ENCODE measurements around the gene EPS8L2. TPM values are rescaled to one million over a fixed set of nuclear protein-coding genes. Genes with fewer than 3 reads are reported as not detected.
A peak's percentile ranks its signal among the peaks of the same experiment; 100 is the strongest.

EPS8L2 gene
- total and polyA plus RNA-seq, 2 of the 13 experiments (the other 11 are each of a cell fraction or from before 2014, with no cell fraction given) = 89.3 to 416 TPM

DNA sequence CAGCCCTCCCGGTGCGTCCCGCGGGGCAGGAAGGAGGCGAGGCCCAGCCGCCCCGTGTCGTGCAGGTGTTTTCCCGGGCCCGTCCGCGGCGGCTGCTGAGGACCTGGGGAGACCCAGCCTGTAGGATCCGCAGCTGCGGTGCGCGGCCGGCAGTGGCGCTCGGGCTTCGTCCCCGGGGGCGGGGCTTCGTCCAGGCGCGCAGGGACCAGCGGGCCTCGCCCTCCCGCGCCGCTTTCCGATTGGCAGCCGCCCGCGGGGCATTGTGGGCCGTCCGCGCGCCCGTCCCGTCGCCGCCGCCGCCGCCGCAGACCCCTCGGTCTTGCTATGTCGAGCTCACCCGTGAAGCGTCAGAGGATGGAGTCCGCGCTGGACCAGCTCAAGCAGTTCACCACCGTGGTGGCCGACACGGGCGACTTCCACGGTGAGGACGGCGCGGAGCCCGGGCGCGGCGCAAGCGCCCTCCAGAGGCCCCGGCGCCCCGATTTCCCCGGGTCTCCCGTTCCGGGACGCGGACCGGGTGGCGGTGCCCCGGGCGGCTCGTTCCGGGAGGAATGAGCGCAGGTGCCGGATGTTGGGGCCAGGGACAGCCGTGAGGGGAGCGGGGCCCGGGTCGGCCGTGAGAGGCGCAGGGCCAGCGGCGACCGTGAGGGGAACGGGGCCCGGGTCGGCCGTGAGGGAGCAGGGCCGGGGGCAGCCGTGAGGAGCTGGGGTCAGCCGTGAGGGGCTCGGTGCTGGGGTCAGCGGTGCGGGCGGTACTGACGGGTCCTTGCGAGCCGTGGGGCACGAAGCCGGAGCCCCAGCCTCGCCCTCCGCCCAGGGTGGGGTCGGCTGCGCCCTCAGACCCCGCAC lies 41.4 kb downstream of the EPS8L2 start, which contains the start of gene TALDO1 (continued):
- TF ChIP-seq, protein P1, sequence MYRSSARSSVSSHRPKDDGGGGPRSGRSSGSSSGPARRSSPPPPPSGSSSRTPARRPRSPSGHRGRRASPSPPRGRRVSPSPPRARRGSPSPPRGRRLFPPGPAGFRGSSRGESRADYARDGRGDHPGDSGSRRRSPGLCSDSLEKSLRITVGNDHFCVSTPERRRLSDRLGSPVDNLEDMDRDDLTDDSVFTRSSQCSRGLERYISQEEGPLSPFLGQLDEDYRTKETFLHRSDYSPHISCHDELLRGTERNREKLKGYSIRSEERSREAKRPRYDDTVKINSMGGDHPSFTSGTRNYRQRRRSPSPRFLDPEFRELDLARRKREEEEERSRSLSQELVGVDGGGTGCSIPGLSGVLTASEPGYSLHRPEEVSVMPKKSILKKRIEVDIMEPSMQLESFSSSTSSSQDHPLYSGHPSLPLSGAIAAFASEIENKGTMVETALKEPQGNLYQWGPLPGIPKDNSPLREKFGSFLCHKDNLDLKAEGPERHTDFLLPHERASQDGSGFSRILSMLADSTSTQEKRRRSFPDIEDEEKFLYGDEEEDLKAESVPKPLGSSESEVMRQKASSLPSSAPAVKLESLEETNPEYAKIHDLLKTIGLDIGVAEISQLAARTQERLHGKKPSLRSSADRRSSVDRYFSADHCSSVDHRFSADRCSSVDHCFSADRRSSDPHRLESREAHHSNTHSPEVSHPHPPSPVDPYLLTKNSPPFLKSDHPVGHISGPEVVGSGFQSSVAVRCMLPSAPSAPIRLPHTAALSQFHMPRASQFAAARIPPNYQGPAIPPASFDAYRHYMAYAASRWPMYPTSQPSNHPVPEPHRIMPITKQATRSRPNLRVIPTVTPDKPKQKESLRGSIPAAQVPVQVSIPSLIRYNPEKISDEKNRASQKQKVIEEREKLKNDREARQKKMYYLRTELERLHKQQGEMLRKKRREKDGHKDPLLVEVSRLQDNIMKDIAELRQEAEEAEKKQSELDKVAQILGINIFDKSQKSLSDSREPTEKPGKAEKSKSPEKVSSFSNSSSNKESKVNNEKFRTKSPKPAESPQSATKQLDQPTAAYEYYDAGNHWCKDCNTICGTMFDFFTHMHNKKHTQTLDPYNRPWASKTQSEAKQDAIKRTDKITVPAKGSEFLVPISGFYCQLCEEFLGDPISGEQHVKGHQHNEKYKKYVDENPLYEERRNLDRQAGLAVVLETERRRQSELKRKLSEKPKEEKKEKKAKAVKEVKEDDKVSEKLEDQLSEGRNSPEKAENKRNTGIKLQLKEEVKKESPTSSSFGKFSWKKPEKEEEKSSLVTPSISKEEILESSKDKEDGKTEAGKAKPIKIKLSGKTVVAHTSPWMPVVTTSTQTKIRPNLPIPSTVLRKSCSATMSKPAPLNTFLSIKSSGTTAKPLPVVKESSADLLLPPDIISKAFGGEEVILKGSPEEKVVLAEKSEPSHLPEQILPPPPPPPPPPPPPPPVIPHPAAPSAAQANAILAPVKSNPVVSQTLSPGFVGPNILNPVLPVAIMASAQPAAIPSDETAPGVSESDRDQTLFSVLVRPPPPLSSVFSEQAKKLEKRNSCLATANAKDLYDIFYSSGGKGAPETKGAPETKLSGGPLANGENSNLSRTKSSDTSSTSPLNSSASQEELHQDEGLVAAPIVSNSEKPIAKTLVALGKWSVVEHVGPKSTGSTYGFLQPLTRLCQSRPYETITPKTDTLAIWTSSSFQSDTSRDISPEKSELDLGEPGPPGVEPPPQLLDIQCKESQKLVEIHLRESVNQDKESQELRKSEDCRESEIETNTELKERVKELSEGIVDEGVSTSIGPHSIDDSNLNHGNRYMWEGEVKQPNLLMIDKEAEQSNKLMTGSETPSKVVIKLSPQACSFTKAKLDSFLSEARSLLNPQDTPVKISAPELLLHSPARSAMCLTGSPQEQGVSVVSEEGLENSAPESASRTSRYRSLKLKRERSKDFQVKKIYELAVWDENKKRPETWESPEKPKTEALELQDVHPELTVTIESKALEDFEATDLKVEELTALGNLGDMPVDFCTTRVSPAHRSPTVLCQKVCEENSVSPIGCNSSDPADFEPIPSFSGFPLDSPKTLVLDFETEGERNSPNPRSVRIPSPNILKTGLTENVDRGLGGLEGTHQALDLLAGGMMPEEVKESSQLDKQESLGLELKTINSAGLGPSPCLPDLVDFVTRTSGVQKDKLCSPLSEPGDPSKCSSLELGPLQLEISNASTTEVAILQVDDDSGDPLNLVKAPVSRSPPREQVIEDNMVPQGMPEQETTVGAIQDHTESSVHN (CRISPR knock-in tag; IDR thresholded peaks at IDR 0.05) = 0 out of 2 replicates have a peak, but pooled peaks have one; percentile 50
- TF ChIP-seq ZNF3 (CRISPR knock-in tag; IDR thresholded peaks at IDR 0.05) (no peak), NFE2L2 (IDR thresholded peaks at IDR 0.05; ENCODE audit: low read length) (no peak), ZNF616 (CRISPR knock-in tag; IDR thresholded peaks at IDR 0.05; ENCODE audit: low read depth) (no peak), ZFAT (CRISPR knock-in tag; conservative IDR thresholded peaks at IDR 0.05) (0 out of 2 replicates have a peak, but pooled peaks have one; percentile 71), RELA (CRISPR knock-in tag; IDR thresholded peaks at IDR 0.05) (no peak), GATA4 (IDR thresholded peaks at IDR 0.05; ENCODE audit: borderline replicate concordance, low read depth) (peak; percentile 69; the same call in 1 of the 2 replicates), ONECUT2 (CRISPR knock-in tag; IDR thresholded peaks at IDR 0.05) (no peak), RCOR2 (CRISPR knock-in tag; IDR thresholded peaks at IDR 0.05) (no peak), ZNF263 (CRISPR knock-in tag; IDR thresholded peaks at IDR 0.05) (peak; percentile 12; the same call in 1 of the 2 replicates), HNRNPH1 (optimal IDR thresholded peaks at IDR 0.05; ENCODE audit: low read depth, low read length) (no peak), SIX1 (CRISPR knock-in tag; IDR thresholded peaks at IDR 0.05; ENCODE audit: borderline replicate concordance) (no peak), ZNF549 (CRISPR knock-in tag; IDR thresholded peaks at IDR 0.05) (no peak)
- TF ChIP-seq, protein P2, sequence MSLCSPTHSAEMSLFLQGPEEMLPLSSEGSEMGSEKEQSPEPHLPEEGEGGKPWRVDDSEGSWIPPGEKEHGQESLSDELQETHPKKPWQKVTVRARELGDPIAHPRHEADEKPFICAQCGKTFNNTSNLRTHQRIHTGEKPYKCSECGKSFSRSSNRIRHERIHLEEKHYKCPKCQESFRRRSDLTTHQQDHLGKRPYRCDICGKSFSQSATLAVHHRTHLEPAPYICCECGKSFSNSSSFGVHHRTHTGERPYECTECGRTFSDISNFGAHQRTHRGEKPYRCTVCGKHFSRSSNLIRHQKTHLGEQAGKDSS (CRISPR knock-in tag; IDR thresholded peaks at IDR 0.05; ENCODE audit: borderline replicate concordance, low read depth) = peak; percentile 37; the same call in 1 of the 2 replicates
- TF ChIP-seq, protein P3, sequence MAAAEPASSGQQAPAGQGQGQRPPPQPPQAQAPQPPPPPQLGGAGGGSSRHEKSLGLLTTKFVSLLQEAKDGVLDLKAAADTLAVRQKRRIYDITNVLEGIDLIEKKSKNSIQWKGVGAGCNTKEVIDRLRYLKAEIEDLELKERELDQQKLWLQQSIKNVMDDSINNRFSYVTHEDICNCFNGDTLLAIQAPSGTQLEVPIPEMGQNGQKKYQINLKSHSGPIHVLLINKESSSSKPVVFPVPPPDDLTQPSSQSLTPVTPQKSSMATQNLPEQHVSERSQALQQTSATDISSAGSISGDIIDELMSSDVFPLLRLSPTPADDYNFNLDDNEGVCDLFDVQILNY (CRISPR knock-in tag; conservative IDR thresholded peaks at IDR 0.05) = peak; percentile 76
- TF ChIP-seq, protein P4, sequence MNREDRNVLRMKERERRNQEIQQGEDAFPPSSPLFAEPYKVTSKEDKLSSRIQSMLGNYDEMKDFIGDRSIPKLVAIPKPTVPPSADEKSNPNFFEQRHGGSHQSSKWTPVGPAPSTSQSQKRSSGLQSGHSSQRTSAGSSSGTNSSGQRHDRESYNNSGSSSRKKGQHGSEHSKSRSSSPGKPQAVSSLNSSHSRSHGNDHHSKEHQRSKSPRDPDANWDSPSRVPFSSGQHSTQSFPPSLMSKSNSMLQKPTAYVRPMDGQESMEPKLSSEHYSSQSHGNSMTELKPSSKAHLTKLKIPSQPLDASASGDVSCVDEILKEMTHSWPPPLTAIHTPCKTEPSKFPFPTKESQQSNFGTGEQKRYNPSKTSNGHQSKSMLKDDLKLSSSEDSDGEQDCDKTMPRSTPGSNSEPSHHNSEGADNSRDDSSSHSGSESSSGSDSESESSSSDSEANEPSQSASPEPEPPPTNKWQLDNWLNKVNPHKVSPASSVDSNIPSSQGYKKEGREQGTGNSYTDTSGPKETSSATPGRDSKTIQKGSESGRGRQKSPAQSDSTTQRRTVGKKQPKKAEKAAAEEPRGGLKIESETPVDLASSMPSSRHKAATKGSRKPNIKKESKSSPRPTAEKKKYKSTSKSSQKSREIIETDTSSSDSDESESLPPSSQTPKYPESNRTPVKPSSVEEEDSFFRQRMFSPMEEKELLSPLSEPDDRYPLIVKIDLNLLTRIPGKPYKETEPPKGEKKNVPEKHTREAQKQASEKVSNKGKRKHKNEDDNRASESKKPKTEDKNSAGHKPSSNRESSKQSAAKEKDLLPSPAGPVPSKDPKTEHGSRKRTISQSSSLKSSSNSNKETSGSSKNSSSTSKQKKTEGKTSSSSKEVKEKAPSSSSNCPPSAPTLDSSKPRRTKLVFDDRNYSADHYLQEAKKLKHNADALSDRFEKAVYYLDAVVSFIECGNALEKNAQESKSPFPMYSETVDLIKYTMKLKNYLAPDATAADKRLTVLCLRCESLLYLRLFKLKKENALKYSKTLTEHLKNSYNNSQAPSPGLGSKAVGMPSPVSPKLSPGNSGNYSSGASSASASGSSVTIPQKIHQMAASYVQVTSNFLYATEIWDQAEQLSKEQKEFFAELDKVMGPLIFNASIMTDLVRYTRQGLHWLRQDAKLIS (CRISPR knock-in tag; IDR thresholded peaks at IDR 0.05) = no peak; the same call in 1 of the 2 replicates

All from HepG2 (cell line).